ENCODE measurements around the gene EEF1AKMT2. TPM values are rescaled to one million over a fixed set of nuclear protein-coding genes. Genes with fewer than 3 reads are reported as not detected.

Gene EEF1AKMT2
- total RNA-seq, 1 experiment from 2014 or later = 21.6 TPM

DNA sequence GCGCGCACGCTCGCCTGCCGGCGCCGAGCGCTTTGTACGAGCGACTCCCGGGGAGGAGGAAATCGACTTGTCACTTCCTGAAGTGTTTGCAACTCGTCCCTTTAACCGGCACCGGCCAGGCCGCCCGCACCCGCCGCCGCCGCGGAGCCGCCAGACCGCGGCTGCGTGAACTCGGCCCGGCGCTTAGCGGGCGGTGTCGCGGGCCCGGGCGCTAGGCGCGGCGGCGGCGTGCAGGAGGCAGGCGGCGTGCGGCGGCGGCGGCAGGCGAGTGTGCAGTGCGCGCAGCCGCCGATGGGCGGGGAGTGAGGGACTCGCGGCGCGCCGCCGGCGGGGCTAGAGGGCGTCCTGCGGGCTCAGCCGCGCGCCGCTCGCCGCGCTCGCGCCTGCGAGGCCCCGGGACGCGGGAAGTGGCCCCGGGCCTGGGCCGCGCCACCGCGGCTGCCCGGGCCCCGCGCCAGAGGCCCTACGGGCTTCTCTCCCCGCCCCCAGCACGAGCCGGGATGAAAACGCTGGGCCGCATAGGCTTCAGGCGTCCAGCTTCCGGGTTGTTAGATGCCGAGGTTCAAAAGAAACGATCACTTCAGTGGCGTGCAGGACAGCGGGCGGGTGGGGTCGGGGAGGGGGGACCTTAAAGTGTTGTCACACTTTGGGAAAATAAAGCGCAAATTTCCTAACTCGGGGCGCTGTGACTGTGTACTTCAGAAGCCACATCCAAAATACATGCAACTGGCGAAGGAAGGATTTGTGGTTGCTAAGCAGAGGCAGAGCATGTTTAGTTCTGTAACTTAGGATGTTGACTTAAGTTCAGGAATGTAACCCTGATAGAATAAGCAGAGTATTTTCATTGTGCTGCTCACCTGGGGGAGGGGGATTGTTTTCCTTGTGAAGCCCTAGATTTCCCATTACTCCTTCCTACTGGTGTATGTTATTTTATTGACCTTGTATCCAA lies 47.3 kb downstream of the EEF1AKMT2 start, which contains the start of gene FAM53B:
Gene FAM53B, minus strand, starts transcription at position 277 of the 949 bp plus-strand sequence. CDS start 37,665 bp downstream, outside the sequence.
- POLR2A ChIA-PET = no interaction called here
- DNase-seq (ENCODE audit: low spot score) (peak; percentile 82), ATAC-seq (peak; percentile 59)
- Mint-ChIP-seq H3K4me3 (peak within 1 kb of the TSS; percentile 92), H3K36me3 (peaks cover 5% of the 10 kb centered on the region; the same call in 1 of the 2 replicates), H3K27me3 (ENCODE audit: low read depth) (peaks cover 19% of the 10 kb centered on the region), H3K9me3 (no peaks in the 10 kb centered on the region), H3K27ac (peak within 1 kb of the TSS; percentile 71), H3K4me1 (peaks cover 44% of the 10 kb centered on the region)
- CTCF ChIA-PET = interaction anchor here (0.9 to 1.4 kb wide), 2 partner anchors 12 to 203 kb away, joined by 4 to 6 read pairs; no protein-coding TSS in a partner anchor
- TF ChIP-seq NR2C2 (CRISPR knock-in tag; IDR thresholded peaks at IDR 0.05) = no peak
- peak; percentile 60; the same call in 1 of the 2 replicates for TF ChIP-seq EMX1 (CRISPR knock-in tag; IDR thresholded peaks at IDR 0.05)
- TF ChIP-seq SP1 (CRISPR knock-in tag; conservative IDR thresholded peaks at IDR 0.05) = peak; percentile 40; the same call in 1 of the 2 replicates

DNA sequence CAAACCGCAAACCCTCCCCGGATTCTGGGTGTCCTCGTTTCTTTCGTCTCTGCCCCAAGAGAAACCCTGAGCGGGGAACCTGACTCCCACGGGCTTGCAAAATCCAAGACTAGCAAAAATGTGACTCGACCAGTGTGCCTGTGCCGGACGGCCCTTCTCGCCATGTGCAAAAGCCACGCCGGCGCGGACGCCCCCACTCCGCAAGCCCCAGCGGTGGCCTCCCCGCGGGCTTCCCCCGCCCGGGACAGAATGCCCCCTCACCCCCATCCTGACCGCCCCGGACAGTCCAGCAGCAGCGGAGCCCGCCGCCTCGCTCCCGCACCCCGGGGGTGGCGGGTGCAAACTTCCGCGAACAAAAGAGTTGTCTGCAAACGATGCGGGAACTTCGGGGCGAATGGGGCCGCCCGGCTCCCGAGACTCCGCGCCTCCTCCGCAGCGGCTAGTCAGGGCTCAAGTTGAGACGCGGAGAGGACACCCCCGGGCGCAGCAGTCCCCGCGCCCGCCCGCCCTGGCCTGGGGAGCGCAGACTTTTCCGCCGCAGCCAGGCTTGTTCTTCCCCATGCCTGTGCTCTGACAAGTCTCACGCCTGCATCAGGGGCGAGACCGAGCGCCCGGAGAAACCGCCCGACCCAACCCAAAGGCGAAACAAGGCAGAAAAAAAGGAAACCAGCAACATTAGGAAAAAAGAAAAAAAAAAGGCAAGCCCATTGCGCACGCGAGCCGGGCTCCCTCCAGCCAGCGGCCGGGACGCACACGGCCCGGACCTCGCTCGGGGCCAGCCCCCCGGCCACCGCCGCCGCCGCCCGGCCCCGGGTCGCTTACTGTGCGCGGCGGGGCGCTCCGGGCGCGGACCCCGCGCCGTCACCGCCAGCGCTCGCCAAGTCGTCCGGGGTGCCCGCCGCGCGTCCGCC lies 48.2 kb downstream of the EEF1AKMT2 start:
- peak; percentile 2; the same call in 1 of the 2 replicates for ATAC-seq
- peaks cover 54% of the 10 kb centered on the region for H3K4me1 Mint-ChIP-seq
- TF ChIP-seq, protein P1, sequence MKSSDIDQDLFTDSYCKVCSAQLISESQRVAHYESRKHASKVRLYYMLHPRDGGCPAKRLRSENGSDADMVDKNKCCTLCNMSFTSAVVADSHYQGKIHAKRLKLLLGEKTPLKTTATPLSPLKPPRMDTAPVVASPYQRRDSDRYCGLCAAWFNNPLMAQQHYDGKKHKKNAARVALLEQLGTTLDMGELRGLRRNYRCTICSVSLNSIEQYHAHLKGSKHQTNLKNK (CRISPR knock-in tag; IDR thresholded peaks at IDR 0.05) = no peak
- TF ChIP-seq, protein P2, sequence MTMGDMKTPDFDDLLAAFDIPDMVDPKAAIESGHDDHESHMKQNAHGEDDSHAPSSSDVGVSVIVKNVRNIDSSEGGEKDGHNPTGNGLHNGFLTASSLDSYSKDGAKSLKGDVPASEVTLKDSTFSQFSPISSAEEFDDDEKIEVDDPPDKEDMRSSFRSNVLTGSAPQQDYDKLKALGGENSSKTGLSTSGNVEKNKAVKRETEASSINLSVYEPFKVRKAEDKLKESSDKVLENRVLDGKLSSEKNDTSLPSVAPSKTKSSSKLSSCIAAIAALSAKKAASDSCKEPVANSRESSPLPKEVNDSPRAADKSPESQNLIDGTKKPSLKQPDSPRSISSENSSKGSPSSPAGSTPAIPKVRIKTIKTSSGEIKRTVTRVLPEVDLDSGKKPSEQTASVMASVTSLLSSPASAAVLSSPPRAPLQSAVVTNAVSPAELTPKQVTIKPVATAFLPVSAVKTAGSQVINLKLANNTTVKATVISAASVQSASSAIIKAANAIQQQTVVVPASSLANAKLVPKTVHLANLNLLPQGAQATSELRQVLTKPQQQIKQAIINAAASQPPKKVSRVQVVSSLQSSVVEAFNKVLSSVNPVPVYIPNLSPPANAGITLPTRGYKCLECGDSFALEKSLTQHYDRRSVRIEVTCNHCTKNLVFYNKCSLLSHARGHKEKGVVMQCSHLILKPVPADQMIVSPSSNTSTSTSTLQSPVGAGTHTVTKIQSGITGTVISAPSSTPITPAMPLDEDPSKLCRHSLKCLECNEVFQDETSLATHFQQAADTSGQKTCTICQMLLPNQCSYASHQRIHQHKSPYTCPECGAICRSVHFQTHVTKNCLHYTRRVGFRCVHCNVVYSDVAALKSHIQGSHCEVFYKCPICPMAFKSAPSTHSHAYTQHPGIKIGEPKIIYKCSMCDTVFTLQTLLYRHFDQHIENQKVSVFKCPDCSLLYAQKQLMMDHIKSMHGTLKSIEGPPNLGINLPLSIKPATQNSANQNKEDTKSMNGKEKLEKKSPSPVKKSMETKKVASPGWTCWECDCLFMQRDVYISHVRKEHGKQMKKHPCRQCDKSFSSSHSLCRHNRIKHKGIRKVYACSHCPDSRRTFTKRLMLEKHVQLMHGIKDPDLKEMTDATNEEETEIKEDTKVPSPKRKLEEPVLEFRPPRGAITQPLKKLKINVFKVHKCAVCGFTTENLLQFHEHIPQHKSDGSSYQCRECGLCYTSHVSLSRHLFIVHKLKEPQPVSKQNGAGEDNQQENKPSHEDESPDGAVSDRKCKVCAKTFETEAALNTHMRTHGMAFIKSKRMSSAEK (CRISPR knock-in tag; IDR thresholded peaks at IDR 0.05; ENCODE audit: borderline replicate concordance) = no peak
- TF ChIP-seq SMAD4 (CRISPR knock-in tag; IDR thresholded peaks at IDR 0.05) = no peak
- TF ChIP-seq, protein P3, sequence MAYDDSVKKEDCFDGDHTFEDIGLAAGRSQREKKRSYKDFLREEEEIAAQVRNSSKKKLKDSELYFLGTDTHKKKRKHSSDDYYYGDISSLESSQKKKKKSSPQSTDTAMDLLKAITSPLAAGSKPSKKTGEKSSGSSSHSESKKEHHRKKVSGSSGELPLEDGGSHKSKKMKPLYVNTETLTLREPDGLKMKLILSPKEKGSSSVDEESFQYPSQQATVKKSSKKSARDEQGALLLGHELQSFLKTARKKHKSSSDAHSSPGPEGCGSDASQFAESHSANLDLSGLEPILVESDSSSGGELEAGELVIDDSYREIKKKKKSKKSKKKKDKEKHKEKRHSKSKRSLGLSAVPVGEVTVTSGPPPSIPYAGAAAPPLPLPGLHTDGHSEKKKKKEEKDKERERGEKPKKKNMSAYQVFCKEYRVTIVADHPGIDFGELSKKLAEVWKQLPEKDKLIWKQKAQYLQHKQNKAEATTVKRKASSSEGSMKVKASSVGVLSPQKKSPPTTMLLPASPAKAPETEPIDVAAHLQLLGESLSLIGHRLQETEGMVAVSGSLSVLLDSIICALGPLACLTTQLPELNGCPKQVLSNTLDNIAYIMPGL (CRISPR knock-in tag; IDR thresholded peaks at IDR 0.05) = no peak
- no peak for TF ChIP-seq NR1H2 (CRISPR knock-in tag; IDR thresholded peaks at IDR 0.05)
- TF ChIP-seq, protein P4, sequence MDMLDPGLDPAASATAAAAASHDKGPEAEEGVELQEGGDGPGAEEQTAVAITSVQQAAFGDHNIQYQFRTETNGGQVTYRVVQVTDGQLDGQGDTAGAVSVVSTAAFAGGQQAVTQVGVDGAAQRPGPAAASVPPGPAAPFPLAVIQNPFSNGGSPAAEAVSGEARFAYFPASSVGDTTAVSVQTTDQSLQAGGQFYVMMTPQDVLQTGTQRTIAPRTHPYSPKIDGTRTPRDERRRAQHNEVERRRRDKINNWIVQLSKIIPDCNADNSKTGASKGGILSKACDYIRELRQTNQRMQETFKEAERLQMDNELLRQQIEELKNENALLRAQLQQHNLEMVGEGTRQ (CRISPR knock-in tag; IDR thresholded peaks at IDR 0.05) = no peak
- TF ChIP-seq PRRX2 (CRISPR knock-in tag; IDR thresholded peaks at IDR 0.05) = no peak
- TF ChIP-seq ZNF263 (CRISPR knock-in tag; IDR thresholded peaks at IDR 0.05; ENCODE audit: low read depth) = no peak
- no peak for TF ChIP-seq SMAD3 (CRISPR knock-in tag; IDR thresholded peaks at IDR 0.05; ENCODE audit: borderline replicate concordance)
- TF ChIP-seq NR2C2 (CRISPR knock-in tag; IDR thresholded peaks at IDR 0.05) = no peak
- no peak for TF ChIP-seq GRHL2 (CRISPR knock-in tag; IDR thresholded peaks at IDR 0.05; ENCODE audit: insufficient replicate concordance, severe bottlenecking)
- TF ChIP-seq, protein P5, sequence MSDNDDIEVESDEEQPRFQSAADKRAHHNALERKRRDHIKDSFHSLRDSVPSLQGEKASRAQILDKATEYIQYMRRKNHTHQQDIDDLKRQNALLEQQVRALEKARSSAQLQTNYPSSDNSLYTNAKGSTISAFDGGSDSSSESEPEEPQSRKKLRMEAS (CRISPR knock-in tag; IDR thresholded peaks at IDR 0.05) = peak; percentile 35; the same call in 1 of the 2 replicates
- no peak for TF ChIP-seq TCF7 (CRISPR knock-in tag; IDR thresholded peaks at IDR 0.05; ENCODE audit: low read depth)
- TF ChIP-seq, protein P6, sequence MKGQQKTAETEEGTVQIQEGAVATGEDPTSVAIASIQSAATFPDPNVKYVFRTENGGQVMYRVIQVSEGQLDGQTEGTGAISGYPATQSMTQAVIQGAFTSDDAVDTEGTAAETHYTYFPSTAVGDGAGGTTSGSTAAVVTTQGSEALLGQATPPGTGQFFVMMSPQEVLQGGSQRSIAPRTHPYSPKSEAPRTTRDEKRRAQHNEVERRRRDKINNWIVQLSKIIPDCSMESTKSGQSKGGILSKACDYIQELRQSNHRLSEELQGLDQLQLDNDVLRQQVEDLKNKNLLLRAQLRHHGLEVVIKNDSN (CRISPR knock-in tag; IDR thresholded peaks at IDR 0.05) = no peak

More for the DNA sequence above, 48.2 kb downstream of the EEF1AKMT2 start:
- 0 out of 2 replicates have a peak overlapping the region, but pooled peaks have one; percentile 71 for H3K27ac Mint-ChIP-seq
- peak; percentile 49 for DNase-seq (ENCODE audit: low spot score)
- H3K9me3 Mint-ChIP-seq = no peaks in the 10 kb centered on the region
- peaks cover 5% of the 10 kb centered on the region; the same call in 1 of the 2 replicates for H3K36me3 Mint-ChIP-seq
- ChIA-PET POLR2A (interaction anchor here (0.6 kb wide), 1 partner anchor 391 kb away, joined by 8 read pairs; no protein-coding TSS in a partner anchor), CTCF (interaction anchor here (0.6 to 4.9 kb wide), 12 partner anchors 10 to 749 kb away, joined by 3 to 57 read pairs (median 4); no protein-coding TSS in a partner anchor)
- H3K4me3 Mint-ChIP-seq = peak overlapping the region; percentile 92
- H3K27me3 Mint-ChIP-seq (ENCODE audit: low read depth) = peaks cover 19% of the 10 kb centered on the region

Data from WTC11 (cell line).